ENCODE measurements around the gene PAX5. TPM values are rescaled to one million over a fixed set of nuclear protein-coding genes. Genes with fewer than 3 reads are reported as not detected.

The PAX5 gene
- total and polyA plus RNA-seq, 2 donors (not counting 1 experiment from before 2014, with no cell fraction given) = not detected

GRCh38 chr9:36967997-36968396, 66.1 kb downstream of the PAX5 start:
- Histone ChIP-seq H2AFZ (ENCODE audit: low read length) (no peak overlapping the region), H3K9ac (ENCODE audit: insufficient read depth, low read length) (no peak overlapping the region), H3K9me3 (ENCODE audit: control insufficient read depth, insufficient read depth, low read depth, low read length) (no peaks in the 10 kb centered on the region), H3K4me3 (replicated peaks in 1 of 4; ENCODE audit: control extremely low read depth in 1 of 4, insufficient read depth in 1 of 4, low read depth in 3 of 4, low read length in 4 of 4) (no peak overlapping the region), H3K4me2 (ENCODE audit: extremely low read depth, insufficient read depth, low read length) (no peak overlapping the region), H3K4me1 (ENCODE audit: control insufficient read depth, extremely low read depth, insufficient read depth, low read length) (no peaks in the 10 kb centered on the region), H4K20me1 (ENCODE audit: control insufficient read depth, extremely low read depth, insufficient read depth, low read length) (no peaks in the 10 kb centered on the region), H3K27ac (ENCODE audit: insufficient read depth, low read length) (no peak overlapping the region), H3K27me3 (ENCODE audit: control insufficient read depth, insufficient read depth, low read length) (peaks cover 7% of the 10 kb centered on the region), H3K36me3 (ENCODE audit: control insufficient read depth, insufficient read depth, low read length) (no peaks in the 10 kb centered on the region), H3K79me2 (ENCODE audit: control insufficient read depth, insufficient read depth, low read length) (no peaks in the 10 kb centered on the region)
- DNase-seq (ENCODE audit: low read depth in 2 of 2) = no peak
- TF ChIP-seq CTCF (conservative IDR thresholded peaks at IDR 0.05 in 1 of 2, IDR thresholded peaks at IDR 0.05 in 1 of 2; ENCODE audit: low read depth in 1 of 2, low read length in 2 of 2) (no peak), EZH2 (IDR thresholded peaks at IDR 0.05; ENCODE audit: low read length, missing control alignments) (no peak)

GRCh38 chr9:36966371-36967097, 67.5 kb downstream of the PAX5 start:
- no peak overlapping the region for H2AFZ ChIP-seq (ENCODE audit: low read length)
- no peaks in the 10 kb centered on the region for H3K36me3 ChIP-seq (ENCODE audit: control insufficient read depth, insufficient read depth, low read length)
- H3K9me3 ChIP-seq (ENCODE audit: control insufficient read depth, insufficient read depth, low read depth, low read length) = no peaks in the 10 kb centered on the region
- H3K79me2 ChIP-seq (ENCODE audit: control insufficient read depth, insufficient read depth, low read length) = no peaks in the 10 kb centered on the region
- TF ChIP-seq CTCF (conservative IDR thresholded peaks at IDR 0.05 in 1 of 2, IDR thresholded peaks at IDR 0.05 in 1 of 2; ENCODE audit: low read depth in 1 of 2, low read length in 2 of 2) (no peak), EZH2 (IDR thresholded peaks at IDR 0.05; ENCODE audit: low read length, missing control alignments) (no peak)
- H3K4me2 ChIP-seq (ENCODE audit: extremely low read depth, insufficient read depth, low read length) = no peak overlapping the region
- H3K9ac ChIP-seq (ENCODE audit: insufficient read depth, low read length) = no peak overlapping the region
- H3K27me3 ChIP-seq (ENCODE audit: control insufficient read depth, insufficient read depth, low read length) = peaks cover 12% of the 10 kb centered on the region
- H4K20me1 ChIP-seq (ENCODE audit: control insufficient read depth, extremely low read depth, insufficient read depth, low read length) = no peaks in the 10 kb centered on the region
- no peak overlapping the region for H3K27ac ChIP-seq (ENCODE audit: insufficient read depth, low read length)
- DNase-seq (ENCODE audit: low read depth in 2 of 2) = no peak
- H3K4me3 ChIP-seq (replicated peaks in 1 of 4; ENCODE audit: control extremely low read depth in 1 of 4, insufficient read depth in 1 of 4, low read depth in 3 of 4, low read length in 4 of 4) = no peak overlapping the region
- no peaks in the 10 kb centered on the region for H3K4me1 ChIP-seq (ENCODE audit: control insufficient read depth, extremely low read depth, insufficient read depth, low read length)

- Histone ChIP-seq H3K79me2 (ENCODE audit: control insufficient read depth, insufficient read depth, low read length) (no peaks in the 10 kb centered on the region), H3K9ac (ENCODE audit: insufficient read depth, low read length) (no peak overlapping the region), H3K4me2 (ENCODE audit: extremely low read depth, insufficient read depth, low read length) (no peak overlapping the region), H3K4me3 (replicated peaks in 1 of 4; ENCODE audit: control extremely low read depth in 1 of 4, insufficient read depth in 1 of 4, low read depth in 3 of 4, low read length in 4 of 4) (no peak overlapping the region), H3K27me3 (ENCODE audit: control insufficient read depth, insufficient read depth, low read length) (peaks cover 18% of the 10 kb centered on the region), H3K27ac (ENCODE audit: insufficient read depth, low read length) (no peak overlapping the region), H3K9me3 (ENCODE audit: control insufficient read depth, insufficient read depth, low read depth, low read length) (no peaks in the 10 kb centered on the region), H3K4me1 (ENCODE audit: control insufficient read depth, extremely low read depth, insufficient read depth, low read length) (no peaks in the 10 kb centered on the region), H3K36me3 (ENCODE audit: control insufficient read depth, insufficient read depth, low read length) (no peaks in the 10 kb centered on the region), H4K20me1 (ENCODE audit: control insufficient read depth, extremely low read depth, insufficient read depth, low read length) (no peaks in the 10 kb centered on the region), H2AFZ (ENCODE audit: low read length) (no peak overlapping the region)
- no peak for DNase-seq (ENCODE audit: low read depth in 2 of 2)
- no peak for TF ChIP-seq CTCF (conservative IDR thresholded peaks at IDR 0.05 in 1 of 2, IDR thresholded peaks at IDR 0.05 in 1 of 2; ENCODE audit: low read depth in 1 of 2, low read length in 2 of 2)
- TF ChIP-seq EZH2 (IDR thresholded peaks at IDR 0.05; ENCODE audit: low read length, missing control alignments) = no peak
Measured at GRCh38 chr9:36964791-36965190, 69.3 kb downstream of the PAX5 start.
